GM19193 (cell line): ENCODE measurements around the gene RAB2B.

Experiments used
- POLR2A ChIP-seq: IDR thresholded peaks from 4 replicates; pipeline ENCODE4 v1.6.1; 2011; ENCODE audit not compliant: insufficient read depth, insufficient read length; ENCODE audit errors: extremely low read depth

RAB2B gene

DNA sequence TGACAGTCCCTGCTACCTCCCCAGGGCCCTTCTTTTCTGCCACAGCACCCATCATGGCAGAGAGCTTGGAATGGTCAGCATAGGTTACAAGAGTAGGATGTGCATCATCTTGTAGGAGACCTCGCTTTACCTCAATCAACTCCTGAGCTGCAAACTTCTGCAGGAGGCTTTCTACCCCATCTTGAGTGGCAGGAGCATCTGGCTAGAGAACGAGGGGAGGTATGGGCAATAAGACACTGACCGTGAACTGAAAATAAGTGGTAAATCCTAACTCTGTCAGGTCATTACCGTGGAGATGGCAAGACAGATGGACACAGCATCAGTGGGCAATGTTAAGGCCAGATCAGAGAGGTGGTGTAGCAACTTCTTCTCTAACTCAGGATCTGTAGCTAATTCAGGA is 26.6 kb upstream of the RAB2B start:
- no peak for TF ChIP-seq POLR2A

DNA sequence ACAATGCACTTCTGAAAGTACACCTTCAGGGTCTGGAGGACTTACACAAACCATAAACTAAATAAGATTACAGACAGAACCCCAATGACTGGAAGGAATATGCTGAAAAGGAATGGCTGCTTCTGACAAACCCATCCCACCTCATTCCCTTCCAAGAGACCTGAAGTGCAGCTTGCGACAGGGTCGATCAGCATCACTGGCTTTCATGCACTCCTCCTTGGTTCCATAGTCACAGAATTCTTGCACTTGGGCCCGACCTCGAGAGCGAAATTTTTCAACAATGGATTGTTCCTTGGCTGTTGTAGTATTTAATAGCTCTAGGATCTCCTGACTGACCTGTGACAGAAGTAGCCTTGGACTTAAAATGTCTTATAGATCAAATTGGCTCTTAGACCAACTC is 24.8 kb upstream of the RAB2B start:
- no peak for TF ChIP-seq POLR2A

DNA sequence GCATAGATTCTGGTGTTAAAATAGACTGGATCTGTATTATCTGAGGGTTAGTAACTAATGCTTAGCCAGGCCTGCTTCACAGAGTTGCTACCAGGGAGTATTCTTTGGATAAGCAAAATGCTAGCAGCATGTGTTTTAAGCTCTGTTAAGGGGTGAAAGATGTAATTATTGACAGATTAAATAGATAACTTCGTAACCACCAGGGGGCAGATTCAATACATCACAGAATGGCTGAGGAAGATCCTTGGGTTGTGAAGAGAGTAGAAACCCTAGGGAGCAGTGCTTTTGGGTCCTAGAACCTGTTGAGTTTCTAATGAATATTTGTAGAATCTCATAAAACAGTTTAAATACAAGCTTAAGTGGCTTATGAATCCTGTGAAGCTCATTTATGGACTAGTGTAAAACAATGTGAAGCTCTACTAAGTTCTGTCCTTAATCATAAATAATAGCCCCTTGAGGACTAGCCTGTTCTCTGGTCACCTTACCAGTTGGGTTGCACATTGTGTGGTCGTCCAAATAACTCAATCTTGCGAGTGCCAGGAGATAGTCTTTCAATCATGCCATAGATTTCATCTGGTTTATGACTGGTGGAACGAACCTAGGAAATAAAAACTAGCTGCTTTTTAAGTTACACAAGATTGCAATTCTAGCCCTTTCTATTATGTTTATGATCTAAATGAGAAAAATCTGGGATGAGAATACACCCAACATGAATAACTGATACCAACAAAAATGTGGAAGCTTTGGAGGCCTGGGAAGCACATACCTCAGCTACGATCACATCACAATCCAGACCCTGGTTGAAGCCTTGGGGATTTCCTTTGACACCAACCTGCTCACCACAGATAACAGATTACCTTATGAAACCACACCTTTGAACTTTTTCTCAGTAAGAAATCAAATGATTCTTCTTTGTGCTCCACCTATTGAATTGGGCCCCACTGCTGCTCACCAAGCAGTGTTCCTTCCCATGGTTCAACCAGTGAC is 22.1 kb upstream of the RAB2B start:
- no peak for TF ChIP-seq POLR2A

DNA sequence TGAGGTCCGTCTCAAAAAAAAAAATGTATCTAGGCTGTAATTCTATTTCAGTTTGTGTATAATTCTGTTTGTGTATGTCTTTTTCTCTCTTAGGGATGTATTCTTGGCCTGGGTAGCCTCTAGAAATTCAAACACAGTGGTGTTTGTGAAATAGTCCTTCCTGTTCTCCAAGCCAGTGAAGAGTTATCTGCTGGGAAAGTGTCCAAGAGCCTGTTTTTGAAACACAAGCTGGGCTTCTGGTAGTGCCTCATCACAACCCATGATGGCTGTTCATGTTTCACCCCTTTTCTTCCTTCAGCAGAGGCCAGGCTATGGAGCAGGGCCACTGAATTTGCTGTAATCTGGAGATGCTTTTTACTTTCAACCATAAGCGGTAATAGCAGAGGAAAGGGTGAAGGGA is 19.7 kb upstream of the RAB2B start:
- no peak for TF ChIP-seq POLR2A

DNA sequence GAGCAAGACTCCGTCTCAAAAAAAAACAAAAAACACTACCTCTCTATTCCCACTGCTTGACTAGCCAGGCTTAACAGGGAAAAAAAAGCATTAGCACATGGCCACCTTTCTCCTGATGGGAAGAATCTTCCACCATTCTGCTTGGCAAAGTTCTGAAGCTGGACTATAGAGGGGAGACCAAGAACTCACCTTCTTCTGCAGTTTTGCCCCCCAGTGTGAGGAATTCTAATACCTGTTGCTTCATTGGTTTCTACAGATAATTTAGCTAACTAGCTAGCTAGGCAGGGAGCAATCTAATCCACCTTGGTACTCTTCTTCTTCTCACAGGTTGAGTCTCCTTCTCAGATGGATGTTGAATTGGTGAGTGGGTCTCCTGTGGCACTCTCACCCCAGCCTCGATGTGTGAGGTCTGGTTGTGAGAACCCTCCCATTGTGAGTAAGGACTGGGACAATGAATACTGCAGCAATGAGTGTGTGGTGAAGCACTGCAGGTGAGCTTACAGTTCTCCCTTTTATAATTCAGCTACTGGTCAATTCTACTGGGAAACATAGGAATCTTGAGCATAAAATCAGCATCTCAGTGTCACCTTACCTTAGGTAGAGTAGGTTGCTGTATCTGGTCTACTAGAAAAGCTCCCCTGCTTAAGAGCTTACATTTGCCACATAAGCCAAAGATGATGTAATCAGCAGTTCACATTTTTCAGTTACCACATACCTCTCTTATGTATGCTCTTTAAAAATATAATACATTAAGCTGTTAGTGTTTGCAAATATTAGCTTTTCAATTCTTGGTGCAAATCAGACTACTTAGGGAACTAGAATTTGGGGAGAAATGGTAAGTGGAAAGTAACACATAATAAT is 18.4 kb upstream of the RAB2B start:
- no peak for TF ChIP-seq POLR2A

DNA sequence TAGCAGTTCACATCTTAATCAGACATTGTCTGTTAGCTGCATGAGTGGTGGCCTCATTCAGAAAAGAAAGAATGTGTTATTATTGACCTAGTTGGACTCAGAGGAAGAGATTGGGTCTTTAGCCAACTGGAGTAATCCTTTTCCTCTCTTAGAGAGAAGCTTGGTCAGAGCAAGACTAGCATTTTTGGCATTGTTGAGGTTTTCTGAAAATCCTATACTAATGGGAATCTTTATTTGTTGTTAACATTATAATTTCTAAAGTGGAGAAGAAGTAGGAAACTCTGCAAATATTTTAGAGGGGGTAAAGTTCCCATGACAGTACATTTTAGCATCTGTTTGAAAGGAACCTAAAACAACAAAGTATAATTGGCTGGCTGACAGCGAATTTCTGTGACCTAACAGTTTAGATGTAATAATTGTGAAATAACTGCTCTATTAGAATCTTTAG is 9.9 kb upstream of the RAB2B start:
- no peak for TF ChIP-seq POLR2A

DNA sequence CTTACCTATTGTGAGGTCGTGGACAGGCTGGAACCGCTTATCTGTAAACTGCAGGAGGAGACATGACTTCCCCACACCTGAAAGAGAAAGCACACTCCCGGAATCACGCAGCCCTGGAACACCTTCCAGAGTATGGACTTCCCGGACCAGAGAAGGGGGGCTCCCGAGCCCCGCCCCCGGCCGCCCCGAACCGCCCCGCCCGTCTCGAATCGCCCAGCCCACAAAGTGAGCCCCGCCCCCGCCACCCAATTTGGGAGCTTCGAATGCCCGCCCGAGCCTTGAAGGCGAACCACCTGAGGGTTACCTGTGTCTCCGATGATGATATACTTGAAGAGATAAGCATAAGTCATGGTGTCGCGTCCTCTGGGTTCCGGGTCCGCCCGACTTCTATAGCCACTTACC is 235 bp downstream of the RAB2B start:
- TF ChIP-seq POLR2A, result peak; percentile 54

DNA sequence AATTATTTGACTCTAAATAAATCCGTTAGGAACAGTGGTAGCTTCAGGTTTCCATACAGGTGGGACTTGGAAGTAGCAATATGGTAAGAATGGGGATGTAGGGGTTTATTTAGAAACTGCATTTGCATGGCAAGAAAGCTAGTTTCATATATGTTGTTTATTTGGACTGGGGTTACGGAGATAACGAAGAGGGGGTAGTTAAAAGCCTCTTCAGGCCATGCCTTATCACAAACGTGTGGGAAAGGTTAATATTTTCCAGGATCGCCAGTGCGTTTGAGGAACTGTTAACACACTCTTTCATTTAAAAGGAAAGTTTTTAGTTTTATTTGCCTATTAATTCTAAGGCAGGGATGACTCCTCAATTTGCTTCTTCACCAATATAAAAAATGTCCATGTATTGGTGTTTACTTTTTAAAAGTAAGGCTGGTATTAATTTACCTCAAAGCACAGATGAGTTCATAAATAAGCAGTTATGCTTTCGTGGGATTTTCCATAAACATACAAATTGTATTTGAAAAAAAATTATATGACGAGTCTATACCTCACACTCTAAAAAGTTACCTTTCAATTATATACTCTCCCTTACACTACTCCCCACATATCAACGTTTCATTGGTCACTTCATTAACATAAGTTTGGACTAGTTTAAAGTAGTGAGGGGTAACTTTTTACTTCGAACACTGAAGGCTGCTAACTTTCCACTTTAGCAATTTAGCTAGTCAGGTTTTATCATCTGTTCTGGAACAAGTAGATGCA is 814 bp downstream of the RAB2B start:
- TF ChIP-seq POLR2A, result no peak

DNA sequence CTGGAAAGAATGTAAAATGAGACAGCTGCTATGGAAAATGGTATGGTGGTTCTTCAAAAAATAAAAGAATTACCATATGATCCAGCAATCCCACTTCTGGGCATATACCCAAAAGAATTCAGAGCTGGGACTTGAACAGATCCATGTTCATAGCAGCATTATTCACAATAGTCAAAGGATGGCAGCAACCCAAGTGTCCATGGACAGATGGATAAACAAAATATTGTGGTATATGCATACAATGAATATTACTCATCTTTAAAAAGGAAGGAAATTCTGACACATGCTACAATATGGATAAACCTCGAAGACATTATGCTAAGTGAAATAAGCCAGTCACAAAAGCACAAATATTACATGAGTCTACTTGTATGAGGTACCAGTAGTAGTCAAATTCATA is 9.1 kb downstream of the RAB2B start:
- TF ChIP-seq POLR2A, result no peak

DNA sequence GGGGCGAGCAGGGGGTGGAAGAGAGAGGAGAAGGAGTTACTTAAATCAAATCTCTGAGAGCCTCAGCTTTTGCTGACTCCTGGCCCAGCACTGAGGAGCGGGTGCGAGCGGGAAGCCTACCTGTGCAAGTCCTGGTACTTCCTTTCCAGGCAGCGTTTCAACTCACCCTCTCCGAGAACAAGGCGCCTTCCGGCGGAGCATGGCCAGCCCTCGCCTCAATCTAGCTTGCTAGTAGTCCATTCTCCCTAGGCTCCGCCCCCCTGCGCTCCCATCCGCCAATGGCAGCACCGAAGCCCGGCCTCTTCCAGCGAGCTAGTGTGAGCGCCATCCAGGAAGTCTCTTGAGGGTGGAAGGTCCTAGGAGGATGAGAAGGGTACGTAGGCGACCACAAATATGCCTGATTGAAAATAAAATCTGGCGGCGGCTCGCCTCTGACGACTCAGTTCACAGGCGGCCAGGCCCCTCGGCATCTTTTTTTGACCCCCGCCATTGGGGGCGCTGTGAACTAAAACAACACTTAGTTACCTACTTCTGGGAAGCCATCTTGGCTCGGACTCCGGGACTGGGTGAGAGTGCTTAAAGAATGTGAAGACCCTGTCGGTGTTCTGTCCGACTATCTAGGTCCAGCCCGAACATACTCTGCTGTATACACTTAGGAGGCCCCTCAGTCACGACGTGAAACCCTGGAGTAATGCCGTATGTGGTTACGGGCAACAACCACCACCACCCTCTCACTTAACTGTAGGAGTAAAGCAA is 20.7 kb downstream of the RAB2B start, which contains the start of gene CHD8:
TSS of gene CHD8 (minus strand) at position 212 of the 756 bp plus-strand sequence. CDS start 24,480 bp downstream, outside the sequence.
- peak; percentile 87 for TF ChIP-seq POLR2A

DNA sequence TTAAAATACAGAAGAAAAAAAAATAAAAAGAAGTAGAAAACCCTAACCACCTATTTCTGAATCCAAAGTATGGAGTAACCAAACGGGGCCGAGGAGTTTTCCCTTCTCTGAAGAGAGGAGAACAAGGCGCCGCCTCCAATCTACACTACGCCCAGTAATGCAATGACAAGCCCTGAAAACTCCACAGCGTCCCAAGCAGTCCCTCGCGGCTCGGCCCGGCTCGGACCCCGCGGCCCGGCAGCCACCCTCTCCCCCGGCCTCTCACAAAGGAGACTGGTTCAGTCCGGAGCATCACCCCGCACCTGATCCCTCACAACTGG is 21.2 kb downstream of the RAB2B start:
- TF ChIP-seq POLR2A, result no peak

DNA sequence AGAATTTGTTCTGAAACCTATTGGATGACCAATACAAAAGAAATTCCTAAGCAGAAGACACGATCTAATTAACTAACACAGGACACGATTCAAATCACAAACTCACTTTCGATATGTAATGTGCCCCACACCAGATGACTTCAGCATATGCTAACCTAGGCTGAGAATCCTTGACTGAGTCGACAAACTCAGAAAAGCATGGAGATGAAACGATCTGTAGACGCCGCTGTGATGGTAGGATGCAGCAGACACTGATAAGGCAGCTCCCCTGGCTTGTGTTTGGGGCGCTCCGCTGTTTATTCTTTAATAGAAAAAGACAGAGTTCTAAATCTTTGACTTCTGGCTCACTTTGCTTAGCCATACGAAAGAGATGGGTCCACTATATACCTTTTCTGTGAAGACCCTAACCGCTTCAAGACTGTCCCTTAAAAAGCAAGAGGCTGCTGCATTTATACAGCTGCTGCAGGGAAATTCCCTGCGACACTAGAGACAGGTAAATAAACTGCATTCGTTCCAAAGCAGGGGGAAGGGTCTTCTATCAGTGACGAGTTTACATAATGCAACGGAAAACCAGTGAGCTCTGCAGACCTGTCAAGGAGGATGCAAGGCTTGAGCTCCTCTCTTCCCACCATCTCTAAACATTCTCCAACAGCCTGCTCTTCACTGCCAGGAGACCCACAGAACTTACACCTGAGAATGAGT is 21.8 kb downstream of the RAB2B start:
- TF ChIP-seq POLR2A, result no peak

DNA sequence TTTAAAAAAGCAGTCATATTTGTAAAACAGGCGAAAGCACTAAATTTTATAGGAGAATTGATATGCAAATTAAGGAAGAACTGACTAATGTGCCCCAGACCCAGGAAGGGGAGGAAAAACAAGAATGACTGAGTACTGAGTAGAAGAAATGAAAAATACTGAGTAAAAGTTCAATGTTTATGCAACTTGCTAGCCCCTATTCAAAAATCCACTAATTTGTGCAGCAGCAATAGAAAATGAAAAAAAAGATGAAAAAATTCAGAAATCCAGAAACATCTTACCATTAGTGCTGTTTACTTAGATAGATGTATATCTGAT is 26.9 kb downstream of the RAB2B start:
- TF ChIP-seq POLR2A, result no peak

DNA sequence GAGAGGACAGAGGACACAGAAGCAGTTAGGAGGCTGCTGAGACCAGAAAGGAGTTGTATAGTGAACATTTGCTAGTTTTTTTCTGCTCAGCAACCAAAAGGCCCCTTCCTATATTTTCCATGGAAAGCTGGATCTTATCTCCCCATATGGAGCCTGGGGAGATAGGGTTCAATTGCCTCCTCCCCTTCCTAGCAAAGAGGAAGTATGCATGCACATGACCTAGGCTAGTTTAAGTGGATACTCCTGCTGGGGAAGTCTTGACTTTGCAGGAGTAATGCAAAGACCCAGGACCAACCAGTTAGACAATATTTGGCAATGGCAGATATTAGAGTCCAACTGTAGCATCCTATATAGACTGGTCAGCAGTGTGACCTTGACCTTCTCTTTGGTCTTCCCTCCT is 35.9 kb downstream of the RAB2B start:
- TF ChIP-seq POLR2A, result no peak
